ENCODE measurements around the gene ADD1. TPM values are rescaled to one million over a fixed set of nuclear protein-coding genes. Genes with fewer than 3 reads are reported as not detected.

The ADD1 gene
- total and polyA plus RNA-seq, 2 experiments from 2014 or later = 175 to 219 TPM

- H3K4me1 ChIP-seq (ENCODE audit: insufficient read depth) = peaks cover 22% of the 10 kb centered on the region
- H3K9me2 ChIP-seq (ENCODE audit: insufficient read depth) = no peaks in the 10 kb centered on the region
- H3K27me3 ChIP-seq (replicated peaks; ENCODE audit: insufficient read depth) = no peaks in the 10 kb centered on the region
- peak; percentile 17 for DNase-seq
- no peak overlapping the region for H2AFZ ChIP-seq
- peaks cover 24% of the 10 kb centered on the region for H3F3A ChIP-seq (ENCODE audit: insufficient read depth)
- TF ChIP-seq EZH2 (IDR thresholded peaks at IDR 0.05; ENCODE audit: insufficient read depth, poor library complexity, severe bottlenecking) (no peak), EZH2phosphoT487 (IDR thresholded peaks at IDR 0.05; ENCODE audit: insufficient read depth, low read depth) (no peak)
- H4K20me1 ChIP-seq (ENCODE audit: insufficient read depth) = peaks cover 43% of the 10 kb centered on the region
- H3K79me2 ChIP-seq (ENCODE audit: insufficient read depth) = peaks cover 98% of the 10 kb centered on the region
- H3K27ac ChIP-seq = no peak overlapping the region
- WGBS, 2 experiments (ENCODE audit: low coverage in 1 of 2, low lambda C conversion rate in 2 of 2, missing lambda C conversion rate in 2 of 2) = 92 to 97% methylated on average over 2 of the region's 2 CpGs
- no peak overlapping the region for H3K4me3 ChIP-seq
- no peaks in the 10 kb centered on the region for H3K9me3 ChIP-seq (ENCODE audit: low read depth)
- no peak overlapping the region for H3K9ac ChIP-seq
- H3K36me3 ChIP-seq (ENCODE audit: low read depth) = peaks cover 22% of the 10 kb centered on the region; the same call in 1 of the 2 replicates
- in situ Hi-C loops (cut with MboI) = no loop called here
- H3K4me2 ChIP-seq (ENCODE audit: unreplicated experiment) = no peak overlapping the region
These were observed 7.5 kb downstream of the ADD1 start for GRCh38 chr4:2850966-2851798.

DNA sequence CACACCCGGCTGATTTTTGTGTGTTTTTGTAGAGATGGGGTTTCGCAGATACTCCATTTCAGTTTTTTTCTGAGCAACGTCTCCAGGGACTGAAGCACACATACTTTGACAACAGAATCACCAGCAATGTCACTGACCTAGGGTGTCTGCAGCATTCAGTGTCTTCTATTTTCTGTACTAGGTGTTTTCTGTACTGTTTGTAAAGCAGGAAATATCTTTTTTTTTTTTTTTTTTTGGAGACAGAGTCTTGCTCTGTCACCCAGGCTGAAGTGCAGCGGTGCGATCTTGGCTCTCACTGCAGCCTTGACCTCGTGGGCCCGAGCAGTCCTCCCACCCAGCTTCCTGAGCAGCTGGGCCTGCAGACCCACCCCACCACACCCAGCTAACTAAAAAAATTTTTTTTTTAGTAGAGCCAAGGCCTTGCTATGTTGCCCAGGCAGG is 8.9 kb downstream of the ADD1 start:
- no peak overlapping the region for H3K9ac ChIP-seq
- no peak overlapping the region for H3K4me2 ChIP-seq (ENCODE audit: unreplicated experiment)
- 43 to 49% methylated on average over 7 of the region's 7 CpGs for WGBS, 2 experiments (ENCODE audit: low coverage in 1 of 2, low lambda C conversion rate in 2 of 2, missing lambda C conversion rate in 2 of 2)
- peaks cover 98% of the 10 kb centered on the region for H3K79me2 ChIP-seq (ENCODE audit: insufficient read depth)
- no peaks in the 10 kb centered on the region for H3K9me2 ChIP-seq (ENCODE audit: insufficient read depth)
- H3K4me1 ChIP-seq (ENCODE audit: insufficient read depth) = peaks cover 22% of the 10 kb centered on the region
- TF ChIP-seq EZH2 (IDR thresholded peaks at IDR 0.05; ENCODE audit: insufficient read depth, poor library complexity, severe bottlenecking) (no peak), EZH2phosphoT487 (IDR thresholded peaks at IDR 0.05; ENCODE audit: insufficient read depth, low read depth) (no peak)
- peaks cover 22% of the 10 kb centered on the region; the same call in 1 of the 2 replicates for H3K36me3 ChIP-seq (ENCODE audit: low read depth)
- no peaks in the 10 kb centered on the region for H3K27me3 ChIP-seq (replicated peaks; ENCODE audit: insufficient read depth)
- no peak overlapping the region for H2AFZ ChIP-seq
- H3K4me3 ChIP-seq = no peak overlapping the region
- peak; percentile 22 for DNase-seq
- H3K27ac ChIP-seq = no peak overlapping the region
- H3F3A ChIP-seq (ENCODE audit: insufficient read depth) = peaks cover 24% of the 10 kb centered on the region
- in situ Hi-C loops (cut with MboI) = no loop called here
- H4K20me1 ChIP-seq (ENCODE audit: insufficient read depth) = peaks cover 45% of the 10 kb centered on the region
- no peaks in the 10 kb centered on the region for H3K9me3 ChIP-seq (ENCODE audit: low read depth)

- TF ChIP-seq EZH2 (IDR thresholded peaks at IDR 0.05; ENCODE audit: insufficient read depth, poor library complexity, severe bottlenecking) (no peak), EZH2phosphoT487 (IDR thresholded peaks at IDR 0.05; ENCODE audit: insufficient read depth, low read depth) (no peak)
- H3K4me1 ChIP-seq (ENCODE audit: insufficient read depth) = peaks cover 27% of the 10 kb centered on the region
- peaks cover 100% of the 10 kb centered on the region for H3K79me2 ChIP-seq (ENCODE audit: insufficient read depth)
- no peak overlapping the region for H3K27ac ChIP-seq
- DNase-seq = no peak
- no peak overlapping the region for H3K9ac ChIP-seq
- no peaks in the 10 kb centered on the region for H3K9me3 ChIP-seq (ENCODE audit: low read depth)
- H2AFZ ChIP-seq = no peak overlapping the region
- in situ Hi-C loops (cut with MboI) = no loop called here
- no peaks in the 10 kb centered on the region for H3K27me3 ChIP-seq (replicated peaks; ENCODE audit: insufficient read depth)
- H4K20me1 ChIP-seq (ENCODE audit: insufficient read depth) = peaks cover 42% of the 10 kb centered on the region
- H3K4me2 ChIP-seq (ENCODE audit: unreplicated experiment) = no peak overlapping the region
- H3K9me2 ChIP-seq (ENCODE audit: insufficient read depth) = no peaks in the 10 kb centered on the region
- H3K4me3 ChIP-seq = no peak overlapping the region
- H3F3A ChIP-seq (ENCODE audit: insufficient read depth) = peaks cover 26% of the 10 kb centered on the region
- WGBS, 2 experiments (ENCODE audit: low coverage in 1 of 2, low lambda C conversion rate in 2 of 2, missing lambda C conversion rate in 2 of 2) = 95 to 99% methylated on average over 5 of the region's 5 CpGs
- peaks cover 22% of the 10 kb centered on the region; the same call in 1 of the 2 replicates for H3K36me3 ChIP-seq (ENCODE audit: low read depth)
These were observed 11.9 kb downstream of the ADD1 start for GRCh38 chr4:2855584-2855983.

DNA sequence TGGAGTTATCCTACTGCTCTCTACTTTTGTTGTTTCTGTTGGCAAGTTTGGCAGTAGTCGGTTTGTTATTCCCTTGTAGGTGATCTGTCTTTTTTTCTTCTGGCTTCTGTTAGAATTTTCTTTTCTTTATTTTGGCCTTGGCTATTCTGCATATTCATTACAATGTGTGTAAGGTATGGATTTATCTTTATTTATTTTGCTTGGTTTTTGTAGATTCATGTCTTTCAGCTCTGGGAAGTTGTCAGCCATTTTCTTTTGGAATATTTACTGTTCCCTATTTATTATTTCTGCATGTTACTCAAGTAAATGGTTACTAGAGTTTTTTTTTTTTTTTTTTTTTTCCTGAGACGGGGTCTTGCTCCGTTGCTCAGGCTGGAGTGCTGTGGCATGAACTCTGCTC is 12.6 kb downstream of the ADD1 start:
- H3K9ac ChIP-seq = no peak overlapping the region
- DNase-seq = no peak
- peaks cover 22% of the 10 kb centered on the region for H3F3A ChIP-seq (ENCODE audit: insufficient read depth)
- H3K9me3 ChIP-seq (ENCODE audit: low read depth) = no peaks in the 10 kb centered on the region
- no peak overlapping the region for H3K4me2 ChIP-seq (ENCODE audit: unreplicated experiment)
- no peaks in the 10 kb centered on the region for H3K27me3 ChIP-seq (replicated peaks; ENCODE audit: insufficient read depth)
- H3K4me3 ChIP-seq = no peak overlapping the region
- in situ Hi-C loops (cut with MboI) = no loop called here
- TF ChIP-seq EZH2 (IDR thresholded peaks at IDR 0.05; ENCODE audit: insufficient read depth, poor library complexity, severe bottlenecking) (no peak), EZH2phosphoT487 (IDR thresholded peaks at IDR 0.05; ENCODE audit: insufficient read depth, low read depth) (no peak)
- H3K9me2 ChIP-seq (ENCODE audit: insufficient read depth) = no peaks in the 10 kb centered on the region
- H3K36me3 ChIP-seq (ENCODE audit: low read depth) = peaks cover 22% of the 10 kb centered on the region; the same call in 1 of the 2 replicates
- H4K20me1 ChIP-seq (ENCODE audit: insufficient read depth) = peaks cover 48% of the 10 kb centered on the region
- no peak overlapping the region for H2AFZ ChIP-seq
- H3K27ac ChIP-seq = no peak overlapping the region
- H3K4me1 ChIP-seq (ENCODE audit: insufficient read depth) = peaks cover 34% of the 10 kb centered on the region
- WGBS, 2 experiments (ENCODE audit: low coverage in 1 of 2, low lambda C conversion rate in 2 of 2, missing lambda C conversion rate in 2 of 2) = 98 to 100% methylated on average over 2 to 3 of the region's 3 CpGs
- H3K79me2 ChIP-seq (ENCODE audit: insufficient read depth) = peaks cover 100% of the 10 kb centered on the region

Measured in GM23248 (cell line).